B cell (primary cell): ENCODE results near the gene STX10. TPM values are rescaled to one million over a fixed set of nuclear protein-coding genes. Genes with fewer than 3 reads are reported as not detected.
"Not testable (repeated sequence)": the region's sequence is repeated elsewhere in the genome, so short reads cannot be mapped to it uniquely, and the experiment has no call there.

Experiments used
- ATAC-seq: fragments of 200-7000 bp; cut with Tn5 transposase; one replicate; pipeline ENCODE4 v1.10.0; 2021; ENCODE audit warnings: low read depth, mild to moderate bottlenecking, moderate number of reproducible peaks, moderate library complexity
- CTCF ChIA-PET: fragments of 350-600 bp; sonication (Branson Sonifier 250); formaldehyde crosslinking; loops from one replicate; lab custom pipeline; 2021; ENCODE audit warnings: antibody characterized with exemption, inconsistent platforms; lab: Charles Lee
- POLR2A ChIA-PET: fragments of 350-600 bp; sonication (Branson Sonifier 250); formaldehyde crosslinking; loops from one replicate; lab custom pipeline; 2021; ENCODE audit warnings: antibody characterized with exemption; lab: Charles Lee
- DNase-seq: peaks from one replicate; pipeline ENCODE4 v3.0.0; 2013
- H2AFZ ChIP-seq: 2 replicates; pipeline ENCODE4 v1.6.1; 2012; ENCODE audit warnings: mild to moderate bottlenecking, low read depth, low read length; ENCODE audit not compliant: insufficient read depth, poor library complexity, severe bottlenecking
- H3K27ac ChIP-seq, 2 donors: 1 replicate in 1 of 2; 2 replicates in 1 of 2; pipeline ENCODE4 v1.5.1; 2012 to 2013; ENCODE audit warnings: low read length in 2 of 2, mild to moderate bottlenecking in 2 of 2, moderate library complexity in 1 of 2
- H3K27me3 ChIP-seq, 4 experiments: fragments of 200-600 bp in 1 of 4; sonication (generic) in 1 of 4; replicated peaks in 1 of 4; 1 replicate in 2 of 4; 2 replicates in 2 of 4; pipeline versions ENCODE4 v1.6.1 to v1.7.0; 2013 to 2016; ENCODE audit warnings: low read length in 3 of 4, mild to moderate bottlenecking in 2 of 4, mixed read lengths in 1 of 4, moderate library complexity in 1 of 4; ENCODE audit not compliant: insufficient read depth in 4 of 4, control insufficient read depth in 3 of 4; ENCODE audit errors: control extremely low read depth in 1 of 4
- H3K36me3 ChIP-seq, 2 experiments: replicated peaks in 1 of 2; 1 replicate in 1 of 2; 2 replicates in 1 of 2; pipeline versions ENCODE4 v1.6.1 to v1.7.1; 2013; ENCODE audit warnings: low read length in 1 of 2; ENCODE audit not compliant: insufficient read depth in 2 of 2, control insufficient read depth in 1 of 2; ENCODE audit errors: control extremely low read depth in 1 of 2, extremely low read depth in 1 of 2
- H3K4me1 ChIP-seq, 2 donors: fragments of 200-600 bp in 1 of 2; sonication (generic) in 1 of 2; 1 replicate in 1 of 2; 2 replicates in 1 of 2; pipeline versions ENCODE4 v1.5.1 to v1.6.1; 2013 to 2017; ENCODE audit warnings: low read length in 2 of 2; ENCODE audit not compliant: control insufficient read depth in 2 of 2, insufficient read depth in 2 of 2
- H3K4me2 ChIP-seq: replicated peaks from 2 replicates; pipeline ENCODE3; 2012; ENCODE audit warnings: mild to moderate bottlenecking, low read depth, low read length; ENCODE audit not compliant: poor library complexity, severe bottlenecking
- H3K4me3 ChIP-seq, 5 experiments: fragments of 200-600 bp in 1 of 5; sonication (generic) in 1 of 5; 1 replicate in 3 of 5; 2 replicates in 2 of 5; pipeline versions ENCODE4 v1.5.1 to v1.7.0; 2011 to 2016; ENCODE audit warnings: low read length in 4 of 5, mild to moderate bottlenecking in 4 of 5, low read depth in 2 of 5, control low read depth in 1 of 5, moderate library complexity in 1 of 5; ENCODE audit not compliant: insufficient read depth in 1 of 5; ENCODE audit errors: control extremely low read depth in 1 of 5, extremely low read depth in 1 of 5
- H3K79me2 ChIP-seq: fragments of 200-600 bp; sonication (generic); one replicate; pipeline ENCODE4 v1.6.0; 2016; ENCODE audit warnings: low read length; ENCODE audit not compliant: control insufficient read depth, insufficient read depth
- H3K9ac ChIP-seq: fragments of 200-600 bp; sonication (generic); 2 replicates; pipeline ENCODE4 v1.6.1; 2017; ENCODE audit warnings: mild to moderate bottlenecking, low read length, moderate library complexity
- H3K9me3 ChIP-seq, 3 donors: one replicate each; pipeline versions ENCODE4 v1.6.1 to v1.7.1; 2013; ENCODE audit warnings: low read length in 2 of 3; ENCODE audit not compliant: control insufficient read depth in 2 of 3, insufficient read depth in 1 of 3; ENCODE audit errors: control extremely low read depth in 1 of 3
- H4K20me1 ChIP-seq: 2 replicates; pipeline ENCODE4 v1.6.0; 2012; ENCODE audit warnings: mild to moderate bottlenecking, low read length; ENCODE audit not compliant: insufficient read depth, control insufficient read depth, poor library complexity, severe bottlenecking
- H3K27ac Mint-ChIP-seq: one replicate; pipeline ENCODE4 v1.8.0; 2021; ENCODE audit warnings: mixed read lengths
- H3K27me3 Mint-ChIP-seq: one replicate; pipeline ENCODE4 v1.8.0; 2021; ENCODE audit warnings: mixed read lengths
- H3K4me1 Mint-ChIP-seq: one replicate; pipeline ENCODE4 v1.8.0; 2021; ENCODE audit warnings: mixed read lengths
- H3K4me3 Mint-ChIP-seq: one replicate; pipeline ENCODE4 v1.8.0; 2021; ENCODE audit warnings: mixed read lengths
- H3K9me3 Mint-ChIP-seq: one replicate; pipeline ENCODE4 v1.8.0; 2022; ENCODE audit warnings: mixed read lengths; ENCODE audit not compliant: insufficient read depth
- EZH2 ChIP-seq: IDR thresholded peaks from 2 replicates; pipeline ENCODE4 v1.6.1; 2012; ENCODE audit warnings: borderline replicate concordance, low read depth, mild to moderate bottlenecking, moderate library complexity, low read length; ENCODE audit not compliant: insufficient read depth, poor library complexity, severe bottlenecking
- WGBS: methylation state at CpG from one replicate; pipeline ENCODE4 v1.1.5; 2013; ENCODE audit warnings: missing lambda C conversion rate; ENCODE audit not compliant: insufficient coverage; 5-methylcytosine and 5-hydroxymethylcytosine counted together
- intact Hi-C: fragments of 100-400 bp; cut with micrococcal nuclease; formaldehyde crosslinking; loops from one replicate; pipeline ENCODE4 v1.10.0; 2022
- polyA plus RNA-seq: library from polyadenylated mRNA; depleted of rRNA; stranded (reverse); fragments of >200 nt; gene quantifications from 2 replicates; pipeline ENCODE4 v1.2.3, GENCODE V29; 2012
- total RNA-seq, 2 donors: library from RNA; stranded (reverse); fragments of 120-200 nt in 1 of 2; gene quantifications; 1 replicate in 1 of 2; 2 replicates in 1 of 2; pipeline versions ENCODE4 v1.2.3 to v1.2.4, GENCODE V29; 2013 to 2022
- TF ChIP-seq, protein P1 (sequence below): fragments of 200-600 bp; IDR thresholded peaks from one replicate; pipeline ENCODE4 v1.8.0; 2022; ENCODE audit warnings: antibody characterized with exemption, mild to moderate bottlenecking

The STX10 gene
- total and polyA plus RNA-seq, 2 donors (not counting 1 experiment from before 2014, with no cell fraction given): 59.0 to 147 TPM

DNA sequence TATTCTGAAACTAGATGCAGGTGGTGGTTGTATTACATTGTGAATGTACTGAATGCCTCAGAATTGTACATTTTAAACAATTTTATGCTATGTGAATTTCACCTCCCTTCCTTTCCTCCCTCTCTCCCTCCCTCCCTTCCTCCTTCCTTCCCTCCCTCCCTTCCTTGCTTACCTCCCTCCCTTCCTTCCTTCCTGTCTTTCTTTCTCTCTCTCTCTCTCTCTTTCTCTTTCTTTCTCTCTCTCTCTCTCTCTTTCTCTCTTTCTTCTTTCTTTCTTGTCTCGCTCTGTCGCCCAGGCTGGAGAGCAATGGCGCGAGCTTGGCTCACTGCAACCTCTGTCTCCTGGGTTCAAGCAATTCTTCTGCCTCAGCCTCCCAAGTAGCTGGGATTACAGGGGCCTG lies 37.2 kb upstream of the STX10 start:
- peaks cover 9 to 19% of the 10 kb centered on the region in 2 donors for H3K4me1 ChIP-seq
- H4K20me1 ChIP-seq: no peaks in the 10 kb centered on the region
- peak overlapping the region; percentile 47 for H3K27ac Mint-ChIP-seq
- no peaks in the 10 kb centered on the region for H3K9me3 Mint-ChIP-seq
- no peak for DNase-seq
- H3K4me3 Mint-ChIP-seq: no peak overlapping the region
- no peak for TF ChIP-seq EZH2
- TF ChIP-seq, protein P1, sequence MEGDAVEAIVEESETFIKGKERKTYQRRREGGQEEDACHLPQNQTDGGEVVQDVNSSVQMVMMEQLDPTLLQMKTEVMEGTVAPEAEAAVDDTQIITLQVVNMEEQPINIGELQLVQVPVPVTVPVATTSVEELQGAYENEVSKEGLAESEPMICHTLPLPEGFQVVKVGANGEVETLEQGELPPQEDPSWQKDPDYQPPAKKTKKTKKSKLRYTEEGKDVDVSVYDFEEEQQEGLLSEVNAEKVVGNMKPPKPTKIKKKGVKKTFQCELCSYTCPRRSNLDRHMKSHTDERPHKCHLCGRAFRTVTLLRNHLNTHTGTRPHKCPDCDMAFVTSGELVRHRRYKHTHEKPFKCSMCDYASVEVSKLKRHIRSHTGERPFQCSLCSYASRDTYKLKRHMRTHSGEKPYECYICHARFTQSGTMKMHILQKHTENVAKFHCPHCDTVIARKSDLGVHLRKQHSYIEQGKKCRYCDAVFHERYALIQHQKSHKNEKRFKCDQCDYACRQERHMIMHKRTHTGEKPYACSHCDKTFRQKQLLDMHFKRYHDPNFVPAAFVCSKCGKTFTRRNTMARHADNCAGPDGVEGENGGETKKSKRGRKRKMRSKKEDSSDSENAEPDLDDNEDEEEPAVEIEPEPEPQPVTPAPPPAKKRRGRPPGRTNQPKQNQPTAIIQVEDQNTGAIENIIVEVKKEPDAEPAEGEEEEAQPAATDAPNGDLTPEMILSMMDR: no peak
- intact Hi-C loops: no loop called here
- no peaks in the 10 kb centered on the region for H3K27me3 Mint-ChIP-seq
- H3K27me3 ChIP-seq: no peaks in the 10 kb centered on the region
- no peaks in the 10 kb centered on the region for H3K79me2 ChIP-seq
- no peak overlapping the region for H3K4me3 ChIP-seq
- H3K27ac ChIP-seq: peak overlapping the region in 1 of 2 donors; percentile 46
- no peak overlapping the region for H3K9ac ChIP-seq
- peak overlapping the region; percentile 25 for H3K4me2 ChIP-seq
- no peak overlapping the region for H2AFZ ChIP-seq
- H3K4me1 Mint-ChIP-seq: peaks cover 22% of the 10 kb centered on the region
- no peak for ATAC-seq
- no CpG with 5 or more reads among the region's 4 CpGs for WGBS
- no peaks in the 10 kb centered on the region for H3K36me3 ChIP-seq
- POLR2A ChIA-PET: interaction anchor here (1.3 to 4.3 kb wide), 2 partner anchors 20 to 32 kb away, joined by 3 to 15 read pairs; no protein-coding TSS in a partner anchor
- H3K9me3 ChIP-seq: no peaks in the 10 kb centered on the region
- CTCF ChIA-PET: interaction anchor here (0.7 to 1.6 kb wide), 4 partner anchors 9 to 422 kb away, joined by 3 to 5 read pairs (median 4); no protein-coding TSS in a partner anchor

DNA sequence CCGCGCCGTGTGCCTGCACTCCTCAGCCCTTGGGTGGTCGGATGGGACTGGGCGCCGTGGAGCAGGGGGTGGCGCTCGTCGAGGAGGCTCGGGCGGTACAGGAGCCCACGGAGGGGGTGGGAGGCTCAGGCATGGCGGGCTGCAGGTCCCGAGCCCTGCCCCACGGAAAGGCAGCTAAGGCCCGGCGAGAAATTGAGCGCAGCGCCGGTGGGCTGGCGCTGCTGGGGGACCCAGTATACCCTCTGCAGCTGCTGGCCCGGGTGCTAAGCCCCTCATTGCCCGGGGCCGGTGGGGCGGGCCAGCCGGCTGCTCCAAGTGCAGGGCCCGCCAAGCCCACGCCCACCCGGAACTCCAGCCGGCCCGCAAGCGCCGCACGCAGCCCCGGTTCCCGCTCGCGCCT lies 36.5 kb upstream of the STX10 start:
- H3K27ac ChIP-seq, intact Hi-C loops, H3K9me3 ChIP-seq, H3K36me3 ChIP-seq, H3K27ac Mint-ChIP-seq, H4K20me1 ChIP-seq, H3K4me3 ChIP-seq, H3K9me3 Mint-ChIP-seq, H3K9ac ChIP-seq, H2AFZ ChIP-seq, H3K4me2 ChIP-seq, ATAC-seq, H3K27me3 Mint-ChIP-seq, H3K4me3 Mint-ChIP-seq, H3K79me2 ChIP-seq, H3K27me3 ChIP-seq, DNase-seq: not testable (repeated sequence)
- 98% methylated on average over 35 of the region's 38 CpGs for WGBS
- CTCF ChIA-PET: interaction anchor here (1.0 to 1.4 kb wide), 3 partner anchors 9 to 23 kb away, joined by 4 read pairs; no protein-coding TSS in a partner anchor
- H3K4me1 Mint-ChIP-seq: peaks cover 28% of the 10 kb centered on the region
- peaks cover 15 to 26% of the 10 kb centered on the region in 2 donors for H3K4me1 ChIP-seq
- POLR2A ChIA-PET: interaction anchor here (4.3 kb wide), 1 partner anchor 31 kb away, joined by 15 read pairs; no protein-coding TSS in a partner anchor

DNA sequence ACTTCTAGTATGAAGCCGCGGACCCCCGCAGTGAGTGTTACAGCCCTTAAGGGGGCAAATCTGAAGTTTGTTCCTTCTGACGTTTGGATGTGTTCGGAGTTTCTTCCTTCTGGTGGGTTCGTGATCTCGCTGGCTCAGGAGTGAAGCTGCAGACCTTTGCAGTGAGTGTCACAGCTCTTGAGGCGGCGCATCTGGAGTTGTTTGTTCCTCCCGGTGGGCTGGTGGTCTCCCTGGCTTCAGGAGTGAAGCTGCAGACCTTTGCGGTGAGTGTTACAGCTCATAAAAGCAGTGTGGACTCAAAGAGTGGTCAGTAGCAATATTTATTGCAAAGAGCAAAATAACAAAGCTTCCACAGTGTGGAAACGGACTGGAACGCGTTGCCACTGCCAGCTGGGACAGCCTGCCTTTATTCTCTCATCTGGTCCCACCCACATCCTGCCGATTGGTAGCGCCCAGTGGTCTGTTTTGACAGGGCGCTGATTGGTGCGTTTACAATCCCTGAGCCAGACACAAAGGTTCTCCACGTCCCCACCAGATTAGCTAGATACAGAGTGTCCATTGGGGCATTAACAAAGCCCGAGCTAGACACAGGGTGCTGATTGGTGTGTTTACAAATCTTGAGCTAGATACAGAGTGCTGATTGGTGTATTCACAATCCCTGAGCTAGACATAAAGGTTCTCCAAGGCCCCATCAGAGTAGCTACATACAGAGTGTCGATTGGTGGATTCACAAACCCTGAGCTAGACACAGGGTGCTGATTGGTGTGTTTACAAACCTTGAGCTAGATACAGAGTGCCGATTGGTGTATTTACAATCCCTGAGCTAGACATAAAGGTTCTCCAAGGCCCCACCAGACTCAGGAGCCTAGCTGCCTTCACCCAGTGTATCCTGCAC lies 35.8 kb upstream of the STX10 start:
- H3K4me1 ChIP-seq: peaks cover 17 to 32% of the 10 kb centered on the region in 2 donors
- H3K4me3 ChIP-seq, H3K27me3 Mint-ChIP-seq, H3K79me2 ChIP-seq, DNase-seq, H3K9me3 ChIP-seq, H2AFZ ChIP-seq, H3K27ac ChIP-seq, H3K4me3 Mint-ChIP-seq, H4K20me1 ChIP-seq, intact Hi-C loops, H3K4me2 ChIP-seq, POLR2A ChIA-PET, H3K27me3 ChIP-seq, H3K36me3 ChIP-seq, H3K9me3 Mint-ChIP-seq, H3K9ac ChIP-seq, ATAC-seq: not testable (repeated sequence)
- Mint-ChIP-seq H3K4me1 (peaks cover 30% of the 10 kb centered on the region), H3K27ac (peak overlapping the region; percentile 63)
- CTCF ChIA-PET: interaction anchor here (1.0 to 1.4 kb wide), 2 partner anchors 10 to 22 kb away, joined by 4 read pairs; no protein-coding TSS in a partner anchor
- 97% methylated on average over 20 of the region's 22 CpGs for WGBS
